Neuronal stem cell (in vitro differentiated cells): ENCODE measurements around the gene DGKD.

Source experiments
- DNase-seq: peaks from one replicate; pipeline ENCODE4 v3.0.0-alpha.2; 2013; ENCODE audit warnings: low spot score
- H2AFZ ChIP-seq: one replicate; pipeline ENCODE4 v1.6.1; 2013; ENCODE audit warnings: mild to moderate bottlenecking, low read length, inconsistent platforms
- H2AK5ac ChIP-seq: 2 replicates; pipeline ENCODE4 v1.6.1; 2013; ENCODE audit warnings: low read depth, mild to moderate bottlenecking, inconsistent platforms, low read length, moderate library complexity, mixed read lengths
- H2BK120ac ChIP-seq: 2 replicates; pipeline ENCODE4 v1.6.1; 2013; ENCODE audit warnings: low read depth, mild to moderate bottlenecking, inconsistent platforms, low read length, moderate library complexity, mixed read lengths
- H2BK12ac ChIP-seq: one replicate; pipeline ENCODE4 v1.6.1; 2013; ENCODE audit warnings: low read length, inconsistent platforms
- H2BK15ac ChIP-seq: 2 replicates; pipeline ENCODE4 v1.6.1; 2013; ENCODE audit warnings: mild to moderate bottlenecking, low read length, inconsistent platforms, mixed read lengths
- H2BK5ac ChIP-seq: one replicate; pipeline ENCODE4 v1.6.1; 2013; ENCODE audit warnings: inconsistent platforms, mild to moderate bottlenecking, low read length, moderate library complexity
- H3K14ac ChIP-seq: one replicate; pipeline ENCODE4 v1.6.1; 2013; ENCODE audit warnings: low read length, inconsistent platforms
- H3K18ac ChIP-seq: 2 replicates; pipeline ENCODE4 v1.6.1; 2013; ENCODE audit warnings: low read length, inconsistent platforms
- H3K23ac ChIP-seq: 2 replicates; pipeline ENCODE4 v1.6.1; 2013; ENCODE audit warnings: low read depth, mild to moderate bottlenecking, mixed read lengths, low read length, inconsistent platforms; ENCODE audit not compliant: poor library complexity
- H3K27ac ChIP-seq: replicated peaks from 3 replicates; pipeline ENCODE4 v1.5.1; 2013; ENCODE audit warnings: low read length, inconsistent platforms
- H3K27me3 ChIP-seq, 3 experiments: 2 replicates each; pipeline ENCODE4 v1.6.1; 2013; ENCODE audit warnings: low read length in 3 of 3, mild to moderate bottlenecking in 2 of 3, inconsistent platforms in 1 of 3, low read depth in 1 of 3, mixed read lengths in 1 of 3, moderate library complexity in 1 of 3; ENCODE audit not compliant: control insufficient read depth in 3 of 3, insufficient read depth in 3 of 3
- H3K36me3 ChIP-seq, 2 donors: replicated peaks in 1 of 2; 2 replicates each; pipeline ENCODE4 v1.6.1; 2013; ENCODE audit warnings: low read length in 2 of 2; ENCODE audit not compliant: control insufficient read depth in 2 of 2, insufficient read depth in 2 of 2
- H3K4ac ChIP-seq: 2 replicates; pipeline ENCODE4 v1.6.1; 2013; ENCODE audit warnings: inconsistent platforms, mild to moderate bottlenecking, low read length, moderate library complexity
- H3K4me1 ChIP-seq, 2 donors: 1 replicate in 1 of 2; 2 replicates in 1 of 2; pipeline ENCODE4 v1.6.1; 2013; ENCODE audit warnings: low read length in 2 of 2, low read depth in 1 of 2; ENCODE audit not compliant: control insufficient read depth in 2 of 2, insufficient read depth in 1 of 2
- H3K4me2 ChIP-seq: one replicate; pipeline ENCODE4 v1.6.1; 2013; ENCODE audit warnings: mild to moderate bottlenecking, low read length, inconsistent platforms; ENCODE audit not compliant: insufficient read depth, poor library complexity, severe bottlenecking
- H3K4me3 ChIP-seq, 2 donors: 2 replicates each; pipeline ENCODE4 v1.5.1; 2013; ENCODE audit warnings: low read length in 2 of 2, mild to moderate bottlenecking in 2 of 2, inconsistent platforms in 1 of 2, moderate library complexity in 1 of 2
- H3K79me1 ChIP-seq: one replicate; pipeline ENCODE4 v1.6.1; 2013; ENCODE audit warnings: low read depth, mild to moderate bottlenecking, inconsistent platforms, low read length, moderate library complexity
- H3K9ac ChIP-seq: one replicate; pipeline ENCODE4 v1.6.1; 2013; ENCODE audit warnings: mild to moderate bottlenecking, low read depth, low read length, inconsistent platforms; ENCODE audit not compliant: poor library complexity
- H3K9me3 ChIP-seq, 2 donors: replicated peaks in 1 of 2; 2 replicates each; pipeline versions ENCODE3 to v1.6.1; 2013; ENCODE audit warnings: low read length in 2 of 2, mild to moderate bottlenecking in 2 of 2, inconsistent platforms in 1 of 2, low read depth in 1 of 2, mixed read lengths in 1 of 2, moderate library complexity in 1 of 2; ENCODE audit not compliant: control insufficient read depth in 2 of 2, insufficient read depth in 1 of 2
- H4K8ac ChIP-seq: one replicate; pipeline ENCODE4 v1.6.1; 2013; ENCODE audit warnings: low read depth, mild to moderate bottlenecking, inconsistent platforms, low read length, moderate library complexity
- H4K91ac ChIP-seq: one replicate; pipeline ENCODE4 v1.6.1; 2013; ENCODE audit warnings: low read length, low read depth, mild to moderate bottlenecking, inconsistent platforms; ENCODE audit not compliant: poor library complexity
- WGBS, 2 donors: extraction: QIAGEN DNeasy Blood & Tissue Kit; methylation state at CpG; one replicate each; pipeline ENCODE4 v1.1.7; 2013; ENCODE audit warnings: missing lambda C conversion rate in 2 of 2, mixed read lengths in 1 of 2; ENCODE audit not compliant: insufficient read length in 2 of 2, insufficient replicate concordance in 1 of 2; ENCODE audit errors: extremely low coverage in 2 of 2; 5-methylcytosine and 5-hydroxymethylcytosine counted together

Gene DGKD

GRCh38 chr2:233453111-233453915 is 99.0 kb downstream of the DGKD start:
- H3K23ac ChIP-seq = no peak overlapping the region
- peaks cover 0 to 23% of the 10 kb centered on the region in 2 donors for H3K4me1 ChIP-seq
- no peak overlapping the region for H3K4me3 ChIP-seq
- no peaks in the 10 kb centered on the region for H3K9me3 ChIP-seq
- no peak overlapping the region for H3K14ac ChIP-seq
- H3K36me3 ChIP-seq = peaks cover 20 to 87% of the 10 kb centered on the region in 2 donors
- H4K91ac ChIP-seq = no peak overlapping the region
- no CpG with 5 or more reads among the region's 10 CpGs for WGBS, 2 donors
- peak overlapping the region; percentile 46 for H3K18ac ChIP-seq
- H3K4ac ChIP-seq = no peak overlapping the region
- no peaks in the 10 kb centered on the region for H3K27me3 ChIP-seq
- no peak overlapping the region for H2BK15ac ChIP-seq
- H2BK120ac ChIP-seq = no peak overlapping the region
- no peak overlapping the region for H2BK5ac ChIP-seq
- no peak overlapping the region for H2BK12ac ChIP-seq
- H3K9ac ChIP-seq = peak overlapping the region; percentile 25
- no peaks in the 10 kb centered on the region for H3K79me1 ChIP-seq
- H2AK5ac ChIP-seq = no peak overlapping the region
- H4K8ac ChIP-seq = no peak overlapping the region
- no peak for DNase-seq
- H2AFZ ChIP-seq = no peak overlapping the region
- no peak overlapping the region for H3K27ac ChIP-seq
- no peak overlapping the region for H3K4me2 ChIP-seq

DNA sequence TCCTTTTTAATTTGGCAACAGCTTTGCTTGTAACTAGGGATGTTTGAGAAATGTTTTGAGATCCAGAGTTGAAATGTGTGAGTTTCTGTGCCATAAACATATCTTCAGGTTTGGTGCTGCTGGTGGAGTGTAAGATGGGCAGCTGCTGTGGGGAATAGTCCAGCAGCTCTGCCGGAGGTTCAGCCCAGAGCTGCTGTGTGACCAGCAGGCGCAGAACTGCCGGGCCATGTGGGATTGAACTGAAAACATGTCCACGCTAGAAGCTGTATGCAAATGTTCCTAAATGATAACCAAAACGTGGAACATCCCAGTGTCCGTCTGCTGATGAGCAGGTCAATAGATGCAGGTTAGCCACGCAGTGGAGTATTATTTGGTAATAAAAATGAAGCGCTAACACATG is 99.6 kb downstream of the DGKD start:
- Histone ChIP-seq H3K4me2 (no peak overlapping the region), H3K9me3 (no peaks in the 10 kb centered on the region), H3K23ac (no peak overlapping the region), H2AK5ac (no peak overlapping the region), H3K4me1 (peaks cover 0 to 23% of the 10 kb centered on the region in 2 donors), H4K8ac (no peak overlapping the region), H4K91ac (no peak overlapping the region), H2BK12ac (no peak overlapping the region), H3K14ac (no peak overlapping the region), H3K4ac (no peak overlapping the region), H3K18ac (no peak overlapping the region), H3K27ac (no peak overlapping the region), H2AFZ (no peak overlapping the region), H2BK120ac (no peak overlapping the region), H3K36me3 (peaks cover 23 to 84% of the 10 kb centered on the region in 2 donors), H3K79me1 (no peaks in the 10 kb centered on the region), H3K9ac (no peak overlapping the region), H3K27me3 (no peaks in the 10 kb centered on the region), H3K4me3 (no peak overlapping the region), H2BK15ac (no peak overlapping the region), H2BK5ac (no peak overlapping the region)
- no peak for DNase-seq
- no CpG with 5 or more reads among the region's 8 CpGs for WGBS, 2 donors

GRCh38 chr2:233455006-233455405 is 100.7 kb downstream of the DGKD start:
- H2BK12ac ChIP-seq = no peak overlapping the region
- H3K36me3 ChIP-seq = peaks cover 26 to 82% of the 10 kb centered on the region in 2 donors
- H2BK120ac ChIP-seq = no peak overlapping the region
- no peak overlapping the region for H3K27ac ChIP-seq
- no CpG with 5 or more reads among the region's 11 CpGs for WGBS, 2 donors
- H3K27me3 ChIP-seq = no peaks in the 10 kb centered on the region
- no peak overlapping the region for H3K4me2 ChIP-seq
- no peak overlapping the region for H2AK5ac ChIP-seq
- no peak overlapping the region for H2BK5ac ChIP-seq
- no peak overlapping the region for H2AFZ ChIP-seq
- DNase-seq = no peak
- H3K9ac ChIP-seq = no peak overlapping the region
- peaks cover 0 to 18% of the 10 kb centered on the region in 2 donors for H3K4me1 ChIP-seq
- H3K4ac ChIP-seq = no peak overlapping the region
- H3K23ac ChIP-seq = peak overlapping the region; percentile 39
- H3K4me3 ChIP-seq = no peak overlapping the region
- no peak overlapping the region for H4K91ac ChIP-seq
- H3K79me1 ChIP-seq = no peaks in the 10 kb centered on the region
- no peaks in the 10 kb centered on the region for H3K9me3 ChIP-seq
- no peak overlapping the region for H2BK15ac ChIP-seq
- no peak overlapping the region for H4K8ac ChIP-seq
- H3K14ac ChIP-seq = no peak overlapping the region
- H3K18ac ChIP-seq = no peak overlapping the region

- no peak overlapping the region for H3K14ac ChIP-seq
- no CpG with 5 or more reads among the region's 7 CpGs for WGBS, 2 donors
- H4K91ac ChIP-seq = no peak overlapping the region
- H3K27me3 ChIP-seq = no peaks in the 10 kb centered on the region
- H3K4me3 ChIP-seq = no peak overlapping the region
- H4K8ac ChIP-seq = no peak overlapping the region
- no peaks in the 10 kb centered on the region for H3K79me1 ChIP-seq
- H2BK5ac ChIP-seq = no peak overlapping the region
- no peak overlapping the region for H3K4ac ChIP-seq
- peaks cover 30 to 80% of the 10 kb centered on the region in 2 donors for H3K36me3 ChIP-seq
- H2BK120ac ChIP-seq = no peak overlapping the region
- H3K18ac ChIP-seq = no peak overlapping the region
- no peak overlapping the region for H2BK15ac ChIP-seq
- H2AFZ ChIP-seq = no peak overlapping the region
- H3K9ac ChIP-seq = no peak overlapping the region
- H2AK5ac ChIP-seq = no peak overlapping the region
- no peak overlapping the region for H2BK12ac ChIP-seq
- H3K4me2 ChIP-seq = no peak overlapping the region
- no peak for DNase-seq
- peaks cover 0 to 13% of the 10 kb centered on the region in 2 donors for H3K4me1 ChIP-seq
- no peak overlapping the region for H3K27ac ChIP-seq
- H3K9me3 ChIP-seq = no peaks in the 10 kb centered on the region
- no peak overlapping the region for H3K23ac ChIP-seq
Measured at GRCh38 chr2:233455491-233455890, 101.2 kb downstream of the DGKD start.
